ENCODE data around the gene ZNF777. TPM values are rescaled to one million over a fixed set of nuclear protein-coding genes. Genes with fewer than 3 reads are reported as not detected.

ZNF777 gene
- total and polyA plus RNA-seq, 3 experiments from 2014 or later: 3.7 to 22.1 (median 21.9) TPM

- peak overlapping the region in 1 of 8 donors; percentile 86 for H3K27ac Mint-ChIP-seq
- Histone ChIP-seq H3K4me1 (ENCODE audit: insufficient read depth, low read length) (no peaks in the 10 kb centered on the region), H3K9me3 (ENCODE audit: low read length) (no peaks in the 10 kb centered on the region), H3K27me3 (ENCODE audit: insufficient read depth, low read length, poor library complexity, severe bottlenecking) (no peaks in the 10 kb centered on the region), H3K4me3 (ENCODE audit: low read length) (no peak overlapping the region), H3K36me3 (ENCODE audit: insufficient read depth, low read length) (peaks cover 26% of the 10 kb centered on the region), H3K27ac (ENCODE audit: low read depth, low read length) (no peak overlapping the region)
- ChIA-PET POLR2A (no interaction called here), CTCF (no interaction called here)
- DNase-seq: no peak
- no peaks in the 10 kb centered on the region for H3K9me3 Mint-ChIP-seq
- H3K4me1 Mint-ChIP-seq: peaks cover 2 to 9% (median 3%) of the 10 kb centered on the region in 3 donors
- no peak overlapping the region for H3K4me3 Mint-ChIP-seq
- H3K36me3 Mint-ChIP-seq: peaks cover 12 to 75% (median 19%) of the 10 kb centered on the region in 3 donors
- peaks cover 0 to 1% of the 10 kb centered on the region in 2 donors for H3K27me3 Mint-ChIP-seq
Observed at GRCh38 chr7:149474309-149475120, 13.7 kb upstream of the ZNF777 start.

DNA sequence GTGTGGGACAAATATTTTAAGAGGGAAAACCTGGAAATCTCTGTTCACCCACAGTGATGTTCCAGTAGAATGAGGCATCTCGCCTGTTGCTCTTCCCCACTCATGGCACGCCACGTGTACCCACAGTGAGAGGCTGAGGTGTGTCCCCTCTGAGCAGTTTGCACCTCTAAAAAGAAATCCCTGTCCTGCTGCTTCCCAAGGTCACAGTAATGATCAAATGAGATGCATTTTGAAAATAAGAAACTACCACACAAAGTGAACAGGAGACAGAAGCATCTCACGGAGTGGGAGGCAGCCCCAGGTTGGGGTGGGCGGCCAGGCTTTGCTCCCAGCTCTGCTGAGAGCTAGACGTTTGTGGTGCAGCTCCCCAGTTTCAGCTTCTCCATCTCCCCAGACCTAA lies 12.4 kb upstream of the ZNF777 start:
- peak overlapping the region in 1 of 8 donors; percentile 4 for H3K27ac Mint-ChIP-seq
- peaks cover 4 to 63% (median 12%) of the 10 kb centered on the region in 3 donors for H3K36me3 Mint-ChIP-seq
- peaks cover 0 to 4% (median 2%) of the 10 kb centered on the region in 3 donors for H3K4me1 Mint-ChIP-seq
- Histone ChIP-seq H3K4me3 (ENCODE audit: low read length) (no peak overlapping the region), H3K27me3 (ENCODE audit: insufficient read depth, low read length, poor library complexity, severe bottlenecking) (no peaks in the 10 kb centered on the region), H3K4me1 (ENCODE audit: insufficient read depth, low read length) (no peaks in the 10 kb centered on the region), H3K9me3 (ENCODE audit: low read length) (no peaks in the 10 kb centered on the region), H3K36me3 (ENCODE audit: insufficient read depth, low read length) (peaks cover 26% of the 10 kb centered on the region), H3K27ac (ENCODE audit: low read depth, low read length) (no peak overlapping the region)
- POLR2A ChIA-PET: no interaction called here
- H3K9me3 Mint-ChIP-seq: no peaks in the 10 kb centered on the region
- no peak for DNase-seq
- peaks cover 0 to 1% of the 10 kb centered on the region in 2 donors for H3K27me3 Mint-ChIP-seq
- CTCF ChIA-PET: no interaction called here
- H3K4me3 Mint-ChIP-seq: no peak overlapping the region

- Mint-ChIP-seq H3K36me3 (peaks cover 4 to 46% (median 10%) of the 10 kb centered on the region in 3 donors), H3K4me3 (no peak overlapping the region), H3K9me3 (peaks cover 0 to under 1% (median 0%) of the 10 kb centered on the region in 5 donors), H3K27ac (no peak overlapping the region), H3K4me1 (peaks cover 0 to 2% (median 1%) of the 10 kb centered on the region in 3 donors), H3K27me3 (peaks cover 0 to 4% of the 10 kb centered on the region in 2 donors)
- no peaks in the 10 kb centered on the region for H3K9me3 ChIP-seq (ENCODE audit: low read length)
- no peak overlapping the region for H3K4me3 ChIP-seq (ENCODE audit: low read length)
- H3K27me3 ChIP-seq (ENCODE audit: insufficient read depth, low read length, poor library complexity, severe bottlenecking): no peaks in the 10 kb centered on the region
- no peaks in the 10 kb centered on the region for H3K4me1 ChIP-seq (ENCODE audit: insufficient read depth, low read length)
- H3K27ac ChIP-seq (ENCODE audit: low read depth, low read length): no peak overlapping the region
- peaks cover 22% of the 10 kb centered on the region for H3K36me3 ChIP-seq (ENCODE audit: insufficient read depth, low read length)
- POLR2A ChIA-PET: no interaction called here
- DNase-seq: no peak
- CTCF ChIA-PET: no interaction called here
Observed at GRCh38 chr7:149471289-149471953, 10.6 kb upstream of the ZNF777 start.

GRCh38 chr7:149469806-149470205 lies 8.9 kb upstream of the ZNF777 start:
- H3K27me3 Mint-ChIP-seq: peaks cover 4 to 12% of the 10 kb centered on the region in 2 donors
- H3K9me3 ChIP-seq (ENCODE audit: low read length): no peaks in the 10 kb centered on the region
- no peaks in the 10 kb centered on the region for H3K4me1 ChIP-seq (ENCODE audit: insufficient read depth, low read length)
- H3K4me1 Mint-ChIP-seq: no peaks in the 10 kb centered on the region
- no peak overlapping the region for H3K27ac ChIP-seq (ENCODE audit: low read depth, low read length)
- no peak overlapping the region for H3K4me3 ChIP-seq (ENCODE audit: low read length)
- peak overlapping the region in 1 of 8 donors; percentile 12 for H3K27ac Mint-ChIP-seq
- H3K4me3 Mint-ChIP-seq: no peak overlapping the region
- H3K27me3 ChIP-seq (ENCODE audit: insufficient read depth, low read length, poor library complexity, severe bottlenecking): no peaks in the 10 kb centered on the region
- H3K9me3 Mint-ChIP-seq: peaks cover 0 to 5% (median 0%) of the 10 kb centered on the region in 5 donors
- no peak for DNase-seq
- peaks cover 9% of the 10 kb centered on the region for H3K36me3 ChIP-seq (ENCODE audit: insufficient read depth, low read length)
- H3K36me3 Mint-ChIP-seq: peaks cover 0 to 36% (median 2%) of the 10 kb centered on the region in 3 donors
- ChIA-PET POLR2A (no interaction called here), CTCF (no interaction called here)

- Histone ChIP-seq H3K27ac (ENCODE audit: low read depth, low read length) (no peak overlapping the region), H3K4me3 (ENCODE audit: low read length) (no peak overlapping the region), H3K36me3 (ENCODE audit: insufficient read depth, low read length) (no peaks in the 10 kb centered on the region), H3K4me1 (ENCODE audit: insufficient read depth, low read length) (no peaks in the 10 kb centered on the region), H3K27me3 (ENCODE audit: insufficient read depth, low read length, poor library complexity, severe bottlenecking) (no peaks in the 10 kb centered on the region), H3K9me3 (ENCODE audit: low read length) (no peaks in the 10 kb centered on the region)
- Mint-ChIP-seq H3K4me3 (no peak overlapping the region), H3K27ac (peak overlapping the region in 1 of 8 donors; percentile 8), H3K4me1 (no peaks in the 10 kb centered on the region), H3K27me3 (peaks cover 4 to 20% of the 10 kb centered on the region in 2 donors), H3K36me3 (peaks cover 0 to 24% (median 2%) of the 10 kb centered on the region in 3 donors), H3K9me3 (peaks cover 0 to 5% (median 0%) of the 10 kb centered on the region in 5 donors)
- DNase-seq: no peak
- ChIA-PET CTCF (no interaction called here), POLR2A (no interaction called here)
Observed at GRCh38 chr7:149468208-149468607, 7.3 kb upstream of the ZNF777 start.

- Histone ChIP-seq H3K4me3 (ENCODE audit: low read length) (no peak overlapping the region), H3K4me1 (ENCODE audit: insufficient read depth, low read length) (no peaks in the 10 kb centered on the region), H3K27me3 (ENCODE audit: insufficient read depth, low read length, poor library complexity, severe bottlenecking) (no peaks in the 10 kb centered on the region), H3K36me3 (ENCODE audit: insufficient read depth, low read length) (no peaks in the 10 kb centered on the region), H3K27ac (ENCODE audit: low read depth, low read length) (no peak overlapping the region), H3K9me3 (ENCODE audit: low read length) (no peaks in the 10 kb centered on the region)
- H3K27me3 Mint-ChIP-seq: peaks cover 4 to 20% of the 10 kb centered on the region in 2 donors
- POLR2A ChIA-PET: no interaction called here
- H3K27ac Mint-ChIP-seq: no peak overlapping the region
- no peak for DNase-seq
- H3K36me3 Mint-ChIP-seq: peaks cover 0 to 16% (median 2%) of the 10 kb centered on the region in 3 donors
- CTCF ChIA-PET: no interaction called here
- H3K4me1 Mint-ChIP-seq: peaks cover 0 to 2% (median under 1%) of the 10 kb centered on the region in 3 donors
- H3K4me3 Mint-ChIP-seq: no peak overlapping the region
- H3K9me3 Mint-ChIP-seq: peaks cover 0 to 5% (median 0%) of the 10 kb centered on the region in 5 donors
Observed at GRCh38 chr7:149467321-149467859, 6.5 kb upstream of the ZNF777 start.

GRCh38 chr7:149466364-149466763 lies 5.5 kb upstream of the ZNF777 start:
- no peaks in the 10 kb centered on the region for H3K27me3 ChIP-seq (ENCODE audit: insufficient read depth, low read length, poor library complexity, severe bottlenecking)
- peaks cover 1 to 5% (median 3%) of the 10 kb centered on the region in 3 donors for H3K4me1 Mint-ChIP-seq
- H3K9me3 ChIP-seq (ENCODE audit: low read length): no peaks in the 10 kb centered on the region
- peaks cover under 1% of the 10 kb centered on the region for H3K4me1 ChIP-seq (ENCODE audit: insufficient read depth, low read length)
- no peaks in the 10 kb centered on the region for H3K36me3 ChIP-seq (ENCODE audit: insufficient read depth, low read length)
- H3K36me3 Mint-ChIP-seq: peaks cover 0 to 9% (median 2%) of the 10 kb centered on the region in 3 donors
- no peak overlapping the region for H3K27ac Mint-ChIP-seq
- POLR2A ChIA-PET: no interaction called here
- DNase-seq: no peak
- no peak overlapping the region for H3K27ac ChIP-seq (ENCODE audit: low read depth, low read length)
- CTCF ChIA-PET: no interaction called here
- H3K9me3 Mint-ChIP-seq: peaks cover 0 to 5% (median 0%) of the 10 kb centered on the region in 5 donors
- H3K4me3 ChIP-seq (ENCODE audit: low read length): no peak overlapping the region
- peaks cover 6 to 20% of the 10 kb centered on the region in 2 donors for H3K27me3 Mint-ChIP-seq
- no peak overlapping the region for H3K4me3 Mint-ChIP-seq

All from CD8-positive, alpha-beta memory T cell (primary cell).